Subcutaneous adipose tissue (tissue), 4 donors: Measurements from ENCODE around the gene TRIM44. TPM values are rescaled to one million over a fixed set of nuclear protein-coding genes. Genes with fewer than 3 reads are reported as not detected.

Experiments
- CTCF ChIP-seq: fragments of 450-650 bp; IDR thresholded peaks from one replicate; pipeline ENCODE4 v1.5.1; 2016; ENCODE audit warnings: low read depth, mild to moderate bottlenecking, control low read depth, antibody characterized with exemption, moderate library complexity
- total RNA-seq, 4 donors: library from RNA; depleted of rRNA; stranded (reverse); fragments of >200 nt; gene quantifications; one replicate each; pipeline ENCODE4 v1.1.0, GENCODE V29; 2016

The TRIM44 gene
- total RNA-seq, 4 donors from 2014 or later: 32.6 to 70.9 (median 40.0) TPM

- TF ChIP-seq CTCF: no peak
Observed at GRCh38 chr11:35792148-35792845, 129.7 kb downstream of the TRIM44 start.

- no peak for TF ChIP-seq CTCF
Observed at GRCh38 chr11:35792846-35793192, 130.2 kb downstream of the TRIM44 start.

GRCh38 chr11:35794333-35794732 lies 131.8 kb downstream of the TRIM44 start:
- TF ChIP-seq CTCF: no peak

GRCh38 chr11:35794850-35795249 lies 132.3 kb downstream of the TRIM44 start:
- TF ChIP-seq CTCF: no peak

- TF ChIP-seq CTCF: no peak
Observed at GRCh38 chr11:35796562-35796961, 134.0 kb downstream of the TRIM44 start.

- TF ChIP-seq CTCF: no peak
Observed at GRCh38 chr11:35798423-35798822, 135.8 kb downstream of the TRIM44 start.

- no peak for TF ChIP-seq CTCF
Observed at GRCh38 chr11:35798983-35799382, 136.4 kb downstream of the TRIM44 start.
